ENCODE data around the gene LIPJ. TPM values are rescaled to one million over a fixed set of nuclear protein-coding genes. Genes with fewer than 3 reads are reported as not detected.
A peak's percentile ranks its signal among the peaks of the same experiment; 100 is the strongest.

LIPJ gene, protein sequence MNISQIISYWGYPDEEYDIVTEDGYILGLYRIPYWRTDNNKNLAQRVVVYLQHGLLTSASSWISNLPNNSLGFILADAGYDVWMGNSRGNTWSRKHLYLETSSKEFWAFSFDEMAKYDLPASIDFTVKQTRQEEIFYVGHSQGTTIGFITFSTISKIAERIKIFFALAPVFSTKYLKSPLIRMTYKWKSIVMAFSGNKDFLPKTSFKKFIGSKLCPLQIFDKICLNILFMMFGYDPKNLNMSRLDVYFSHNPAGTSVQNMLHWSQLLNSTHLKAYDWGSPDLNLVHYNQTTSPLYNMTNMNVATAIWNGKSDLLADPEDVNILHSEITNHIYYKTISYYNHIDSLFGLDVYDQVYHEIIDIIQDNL
- total RNA-seq (2014; rRNA removed; shearing (Covaris generic)), result not detected in 2 replicates
- not detected in 2 replicates for polyA plus RNA-seq (2015; cell fraction: cytosol; rRNA removed)
- not detected in 2 replicates for polyA plus RNA-seq (2015; cell fraction: nucleus; rRNA removed)

DNA sequence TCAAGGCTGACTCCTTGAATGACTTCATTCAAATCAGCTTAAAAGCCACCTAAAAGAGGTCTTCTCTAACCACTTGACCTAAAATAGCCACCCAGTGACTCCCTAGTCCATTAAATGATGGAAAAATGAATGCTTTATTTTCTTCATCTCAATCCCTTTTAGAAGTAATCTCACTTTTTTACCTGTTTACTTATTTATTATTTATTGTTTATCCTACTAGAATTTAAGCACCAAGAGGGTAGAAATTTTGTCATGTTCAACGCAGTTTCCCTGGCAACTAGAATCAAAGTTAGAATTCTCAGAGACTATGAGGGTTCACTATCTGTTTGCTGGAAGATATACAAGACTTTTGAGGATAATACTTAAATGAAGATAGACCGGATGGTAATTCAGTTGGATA, at the start of gene LIPJ:
LIPJ (plus strand) TSS at position 301 of the 400 bp plus-strand sequence. CDS start 3,926 bp downstream, outside the sequence.
- in situ Hi-C loops (cut with HindIII; ENCODE audit: low pct_unique_long_range_greater_than_20kb, low sequenced_read_pairs), result no loop called here
- no peak for DNase-seq (ENCODE audit: low read depth, low spot score)

DNA sequence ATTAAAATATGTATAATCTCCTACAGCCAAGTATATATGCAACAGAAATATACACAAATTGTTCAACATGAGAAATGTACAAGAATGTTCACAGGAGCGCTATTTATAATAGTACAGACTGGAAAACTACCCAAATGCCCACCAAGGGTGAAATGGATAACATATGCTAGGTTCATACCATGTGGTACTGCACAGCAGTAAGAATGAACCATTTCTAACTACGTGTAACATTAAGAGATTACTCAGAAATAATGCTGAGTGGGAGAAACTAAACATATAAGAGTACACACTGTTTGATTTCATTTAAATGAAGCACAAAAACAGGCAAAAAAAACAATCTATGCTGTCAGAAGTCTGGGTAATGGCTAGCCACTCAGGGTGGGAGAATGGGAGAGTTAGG, 49.2 kb upstream of the LIPJ start:
- in situ Hi-C loops (cut with HindIII; ENCODE audit: low pct_unique_long_range_greater_than_20kb, low sequenced_read_pairs), result no loop called here
- no peak for DNase-seq (ENCODE audit: low read depth, low spot score)

DNA sequence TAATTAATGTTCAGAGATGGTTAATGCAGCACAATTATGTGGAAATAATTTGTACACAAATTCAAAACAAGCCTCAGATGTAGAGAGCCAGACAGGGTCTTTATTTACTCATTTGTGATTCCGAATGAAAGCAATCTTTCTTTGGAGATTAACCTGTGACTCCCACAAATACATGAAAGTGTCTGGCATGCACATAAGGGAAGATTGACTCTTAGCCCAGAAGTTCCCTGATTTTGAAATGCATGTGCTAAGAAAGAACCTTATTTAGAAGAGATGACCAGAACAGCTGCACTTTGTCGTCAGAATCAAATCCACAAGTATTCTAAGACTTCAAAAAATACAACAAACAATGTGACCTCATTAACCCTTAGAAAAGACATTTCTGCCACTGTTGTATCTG, 48.5 kb upstream of the LIPJ start:
- DNase-seq (ENCODE audit: low read depth, low spot score), result peak; percentile 97
- in situ Hi-C loops (cut with HindIII; ENCODE audit: low pct_unique_long_range_greater_than_20kb, low sequenced_read_pairs), result no loop called here

DNA sequence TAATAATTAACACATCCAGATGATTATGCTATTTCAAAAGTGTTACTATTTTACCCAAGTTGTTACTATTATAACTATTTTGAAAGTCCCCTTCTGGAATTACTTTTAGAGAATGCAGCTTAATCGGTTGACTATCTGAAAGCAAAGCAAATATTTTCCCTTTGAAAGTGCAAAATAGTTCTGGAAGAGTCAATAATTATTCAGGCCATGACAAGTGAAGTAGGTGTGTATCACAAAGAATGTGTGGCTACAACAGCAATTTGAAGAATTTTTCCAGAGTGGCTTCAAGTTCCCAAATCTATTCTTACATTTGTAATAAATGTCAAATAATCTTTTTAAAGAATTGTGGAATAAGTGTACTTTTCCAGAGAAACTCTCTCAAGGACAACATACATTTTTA, 46.2 kb upstream of the LIPJ start:
- DNase-seq (ENCODE audit: low read depth, low spot score), result no peak
- in situ Hi-C loops (cut with HindIII; ENCODE audit: low pct_unique_long_range_greater_than_20kb, low sequenced_read_pairs), result no loop called here

DNA sequence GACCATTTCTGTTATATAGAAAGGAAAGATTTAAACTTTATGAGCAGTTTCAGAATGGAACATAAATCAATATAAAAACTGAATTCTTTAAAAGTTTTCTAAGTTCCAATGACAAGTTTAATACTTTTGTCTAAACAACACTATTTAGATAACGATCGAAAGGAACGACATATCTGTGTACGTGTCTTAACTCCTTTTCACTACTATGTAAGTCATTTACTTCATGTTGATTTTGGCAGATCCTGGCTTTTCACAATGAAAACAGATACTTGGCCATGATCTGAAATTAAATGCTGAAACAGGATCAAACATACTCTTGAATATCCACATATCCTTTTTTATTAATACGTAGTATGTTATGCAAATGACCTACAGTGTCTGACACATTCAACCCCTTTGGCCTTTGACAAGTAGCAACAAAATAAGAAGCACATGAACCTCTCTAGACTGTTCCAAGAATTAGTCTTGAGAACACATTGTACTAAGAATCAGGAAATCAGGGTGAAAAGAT, 45.4 kb upstream of the LIPJ start:
- DNase-seq (ENCODE audit: low read depth, low spot score), result no peak
- in situ Hi-C loops (cut with HindIII; ENCODE audit: low pct_unique_long_range_greater_than_20kb, low sequenced_read_pairs), result no loop called here

DNA sequence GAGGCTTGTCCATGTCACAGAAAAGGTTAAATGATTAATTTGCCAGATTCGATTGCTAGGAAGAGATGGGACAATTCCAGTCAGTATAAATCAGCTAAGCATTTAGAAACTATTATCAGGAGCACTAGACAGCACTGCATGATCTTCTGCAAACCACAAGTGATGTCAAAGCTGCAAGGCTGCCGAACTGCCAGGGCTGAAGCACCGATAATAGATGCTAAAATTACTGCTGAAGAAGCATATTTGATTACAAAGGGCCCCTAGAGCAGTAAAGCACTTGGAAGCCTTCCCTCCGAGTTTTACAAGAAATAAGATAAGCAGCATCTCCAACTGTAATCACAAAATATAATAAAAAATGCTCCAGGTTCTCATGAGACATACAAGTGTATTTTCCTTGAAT, 44.0 kb upstream of the LIPJ start:
- in situ Hi-C loops (cut with HindIII; ENCODE audit: low pct_unique_long_range_greater_than_20kb, low sequenced_read_pairs), result no loop called here
- DNase-seq (ENCODE audit: low read depth, low spot score), result peak; percentile 41

DNA sequence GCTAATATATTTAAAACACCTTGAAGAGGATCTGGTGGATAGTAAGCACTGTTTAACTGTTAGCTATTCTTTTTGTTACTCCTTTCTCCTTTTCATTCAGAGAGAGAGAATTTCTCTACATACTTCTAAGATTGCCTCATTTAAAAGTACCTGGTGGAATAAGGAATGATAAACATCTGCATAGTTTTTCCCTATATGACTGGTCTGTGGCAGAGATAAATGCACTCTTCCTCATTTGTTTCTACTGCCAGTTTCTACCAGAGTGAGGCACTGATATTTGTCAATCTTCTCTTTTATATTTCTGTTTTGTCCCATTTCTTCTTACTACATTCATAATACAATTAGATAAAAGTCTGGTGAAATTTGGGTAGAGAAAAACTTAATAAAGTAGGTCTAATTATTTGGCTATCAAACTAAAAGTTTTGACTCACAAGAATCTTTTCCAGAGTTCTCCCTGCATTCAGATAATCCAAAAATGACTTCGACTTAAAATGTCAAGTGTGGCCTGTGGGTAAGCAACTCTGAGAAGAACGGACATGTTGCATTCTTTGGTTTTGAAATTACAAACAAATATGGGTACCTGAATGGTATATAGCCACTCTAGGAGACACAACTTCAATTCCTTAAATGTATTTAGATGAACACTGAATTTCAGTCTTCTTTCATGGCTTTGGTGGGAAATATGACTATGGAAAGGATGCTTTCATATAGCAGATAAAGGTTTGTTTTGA, 42.3 kb upstream of the LIPJ start:
- in situ Hi-C loops (cut with HindIII; ENCODE audit: low pct_unique_long_range_greater_than_20kb, low sequenced_read_pairs), result no loop called here
- no peak for DNase-seq (ENCODE audit: low read depth, low spot score)

DNA sequence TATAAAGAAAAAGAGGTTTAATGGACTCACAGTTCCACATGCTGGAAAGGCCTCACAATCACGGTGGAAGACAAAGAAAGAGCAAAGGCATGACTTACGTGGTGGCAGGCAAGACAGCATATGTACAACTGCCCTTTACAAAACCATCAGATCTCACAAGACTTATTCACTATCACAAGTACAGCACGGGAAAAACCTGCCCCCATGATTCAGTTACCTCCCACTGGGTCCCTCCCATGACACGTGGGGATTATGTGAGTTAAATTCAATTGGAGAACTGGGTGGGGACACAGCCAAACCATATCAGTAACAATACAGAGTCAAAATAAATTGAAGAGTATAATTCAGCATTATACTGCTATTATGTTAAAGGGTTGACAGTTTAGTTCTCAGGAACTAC, 41.2 kb upstream of the LIPJ start:
- in situ Hi-C loops (cut with HindIII; ENCODE audit: low pct_unique_long_range_greater_than_20kb, low sequenced_read_pairs), result no loop called here
- peak; percentile 92 for DNase-seq (ENCODE audit: low read depth, low spot score)

DNA sequence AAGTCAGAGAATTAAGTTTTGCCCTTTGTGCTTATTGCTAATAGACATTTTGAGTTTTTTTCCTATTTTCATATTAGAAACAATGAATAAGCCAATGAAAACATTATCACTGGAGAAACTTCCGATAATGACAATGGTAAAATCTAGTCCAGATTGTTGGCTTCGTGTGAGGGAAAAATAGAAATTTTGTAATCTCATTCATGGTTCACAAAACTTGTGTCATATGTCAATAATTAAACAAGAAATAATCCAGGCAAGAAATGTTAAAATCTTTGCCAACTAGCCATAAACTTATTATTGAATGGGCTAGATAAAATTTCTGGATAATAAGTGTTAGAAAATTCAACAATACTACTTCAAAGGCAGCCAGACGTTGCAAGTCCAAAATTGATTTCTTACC, 40.1 kb upstream of the LIPJ start:
- in situ Hi-C loops (cut with HindIII; ENCODE audit: low pct_unique_long_range_greater_than_20kb, low sequenced_read_pairs), result no loop called here
- no peak for DNase-seq (ENCODE audit: low read depth, low spot score)

DNA sequence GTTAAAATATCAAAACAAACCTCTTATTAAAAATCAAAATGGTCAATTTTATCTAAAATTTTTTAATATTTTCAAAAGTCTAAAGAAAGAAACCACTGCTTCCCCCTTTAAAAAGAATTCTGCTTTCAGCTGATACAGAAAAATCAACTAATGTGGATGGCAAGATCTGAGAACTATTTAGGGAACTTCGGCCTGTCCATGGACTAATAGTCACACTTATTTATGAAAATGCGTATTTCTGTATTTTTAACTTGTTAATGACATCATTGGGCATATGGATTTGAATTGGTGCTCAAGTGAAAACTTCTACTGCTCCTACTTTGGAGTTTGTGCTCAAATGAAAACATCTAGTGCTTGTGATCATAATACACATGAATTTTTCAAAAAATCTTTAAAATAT, 35.3 kb upstream of the LIPJ start:
- no peak for DNase-seq (ENCODE audit: low read depth, low spot score)
- in situ Hi-C loops (cut with HindIII; ENCODE audit: low pct_unique_long_range_greater_than_20kb, low sequenced_read_pairs), result no loop called here

DNA sequence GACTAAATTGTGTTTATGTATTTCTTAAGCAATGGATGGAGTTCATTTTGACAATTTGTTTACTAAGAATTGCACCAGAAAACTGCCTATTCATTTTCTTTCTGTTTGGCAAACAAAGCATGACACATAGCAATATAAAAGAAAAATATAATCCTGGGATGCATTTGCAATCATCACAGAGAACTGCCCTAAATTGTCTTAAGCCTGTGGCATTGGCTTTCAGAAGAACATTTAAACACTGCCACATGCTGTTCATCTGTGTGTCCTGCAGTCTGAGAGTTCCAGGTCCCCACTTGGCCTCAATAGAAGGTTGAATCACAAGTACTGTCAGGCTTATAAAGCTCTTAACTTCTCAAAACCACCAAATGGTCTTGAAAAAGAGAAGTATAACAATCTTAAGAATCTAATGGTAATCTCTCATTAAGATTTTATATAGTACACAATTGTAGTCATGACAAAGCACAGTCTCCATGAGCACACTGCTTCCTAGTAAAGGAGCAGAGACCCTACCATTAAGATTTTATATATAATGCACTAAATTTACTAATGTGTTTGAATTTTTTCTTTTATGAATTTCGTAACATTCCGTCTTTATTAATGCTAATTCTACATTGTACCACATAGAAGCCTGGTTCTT, 33.3 kb upstream of the LIPJ start:
- peak; percentile 73 for DNase-seq (ENCODE audit: low read depth, low spot score)
- in situ Hi-C loops (cut with HindIII; ENCODE audit: low pct_unique_long_range_greater_than_20kb, low sequenced_read_pairs), result no loop called here

DNA sequence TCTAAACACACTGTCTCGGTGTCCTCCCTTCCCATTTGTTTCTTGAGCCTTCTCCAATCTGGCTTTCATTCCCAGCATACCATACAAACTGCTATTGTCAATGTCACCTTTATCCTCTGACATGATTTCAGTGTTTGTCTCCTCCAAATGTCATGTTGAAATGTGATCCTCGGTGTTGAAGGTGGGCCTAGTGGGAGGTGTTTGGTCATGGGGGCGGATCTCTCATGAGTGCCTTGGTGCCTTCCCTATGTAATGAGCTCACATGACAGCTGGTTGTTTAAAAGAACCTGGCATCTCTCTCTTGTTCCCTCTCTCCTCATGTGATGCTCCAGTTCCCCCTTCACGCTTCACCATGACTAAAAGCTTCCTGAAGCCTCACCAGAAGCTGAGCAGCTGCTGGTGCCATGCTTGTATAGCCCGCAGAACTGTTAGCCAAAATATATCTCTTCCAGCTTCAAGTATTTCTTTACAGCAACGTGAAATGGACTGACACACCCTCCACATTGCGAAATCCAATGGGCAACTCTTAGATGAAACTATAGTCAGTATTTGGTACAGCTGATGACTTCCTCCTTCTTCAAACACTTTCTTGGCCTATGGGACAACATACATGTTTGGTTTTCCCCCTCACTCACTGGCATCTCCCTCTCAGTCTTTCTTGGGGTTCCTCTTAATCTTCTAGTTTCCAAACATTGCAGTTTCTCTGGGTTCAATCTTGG, 31.2 kb upstream of the LIPJ start:
- no peak for DNase-seq (ENCODE audit: low read depth, low spot score)
- in situ Hi-C loops (cut with HindIII; ENCODE audit: low pct_unique_long_range_greater_than_20kb, low sequenced_read_pairs), result no loop called here

DNA sequence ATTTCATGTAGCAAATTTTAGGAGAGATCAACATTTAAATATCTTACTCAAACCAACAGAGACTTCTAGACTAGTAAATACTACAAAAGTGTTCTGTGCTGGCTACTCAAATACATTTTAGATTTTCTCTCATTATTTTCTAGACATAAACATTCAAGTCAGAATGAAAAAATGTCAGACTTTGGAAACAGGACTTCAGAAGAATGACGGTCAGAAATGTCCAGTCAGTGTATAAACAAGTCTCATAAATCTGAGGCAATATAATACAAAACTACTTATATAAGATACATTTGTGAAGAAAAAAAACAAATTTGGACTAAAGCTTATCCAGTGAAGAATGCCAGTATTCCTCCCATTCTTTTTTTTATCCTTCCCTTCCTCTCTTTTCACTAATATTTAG, 29.3 kb upstream of the LIPJ start:
- no peak for DNase-seq (ENCODE audit: low read depth, low spot score)
- in situ Hi-C loops (cut with HindIII; ENCODE audit: low pct_unique_long_range_greater_than_20kb, low sequenced_read_pairs), result no loop called here

DNA sequence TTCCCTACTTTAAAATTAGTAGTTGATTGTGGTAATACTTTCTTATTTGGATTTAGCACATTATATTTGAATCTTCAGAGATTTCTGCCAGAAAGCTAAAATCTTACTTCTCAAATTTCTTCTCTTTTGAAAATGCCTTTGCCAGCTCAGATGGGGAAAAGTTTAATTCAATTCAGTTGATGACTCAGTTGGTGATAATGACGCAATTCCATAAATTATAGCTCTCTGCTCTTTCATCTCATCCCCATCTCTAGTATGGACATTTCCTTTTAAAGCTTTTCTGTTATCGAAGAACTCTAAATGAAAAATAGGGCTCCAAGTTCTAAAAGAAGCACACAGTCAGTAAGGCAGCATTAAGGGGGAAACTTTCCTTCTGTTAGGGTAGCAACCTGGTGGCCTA, 28.9 kb upstream of the LIPJ start:
- DNase-seq (ENCODE audit: low read depth, low spot score), result no peak
- in situ Hi-C loops (cut with HindIII; ENCODE audit: low pct_unique_long_range_greater_than_20kb, low sequenced_read_pairs), result no loop called here

DNA sequence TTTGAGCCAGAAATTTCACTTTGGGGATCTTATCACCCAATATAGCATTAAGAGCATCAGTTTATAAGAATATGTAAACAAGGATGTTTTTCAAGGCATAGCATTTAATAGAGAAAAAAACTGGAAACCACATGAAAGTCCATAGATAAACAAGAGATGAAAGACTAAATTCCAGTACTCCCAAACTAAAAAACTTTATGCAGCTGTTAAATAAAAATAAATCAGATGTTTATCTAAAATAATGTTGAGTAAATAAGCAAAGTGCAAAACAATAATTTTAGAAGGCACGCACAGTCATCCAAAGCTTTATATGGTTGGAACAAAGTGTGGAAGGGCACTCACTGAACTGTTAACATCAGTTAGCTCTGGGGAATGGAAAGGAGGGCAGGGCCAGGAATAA, 24.4 kb upstream of the LIPJ start:
- DNase-seq (ENCODE audit: low read depth, low spot score), result no peak
- in situ Hi-C loops (cut with HindIII; ENCODE audit: low pct_unique_long_range_greater_than_20kb, low sequenced_read_pairs), result no loop called here

DNA sequence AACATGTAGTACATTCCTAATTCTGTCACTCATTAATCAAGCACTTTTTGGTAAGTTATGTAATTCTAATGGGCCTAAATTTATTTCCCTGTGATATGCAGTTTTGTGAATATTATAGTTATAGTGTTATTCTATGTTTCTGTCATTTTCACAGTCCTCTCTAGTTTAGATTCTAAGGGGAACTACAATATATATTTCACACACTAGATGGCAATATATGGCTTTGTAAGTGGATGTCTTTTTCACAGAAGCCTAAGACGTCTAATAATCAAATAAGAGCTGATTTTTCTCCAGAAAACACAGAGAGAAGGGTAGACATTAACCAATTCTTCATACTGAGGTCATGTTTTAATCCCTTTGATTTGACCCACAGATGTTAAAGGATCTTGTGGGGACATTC, 21.5 kb upstream of the LIPJ start:
- in situ Hi-C loops (cut with HindIII; ENCODE audit: low pct_unique_long_range_greater_than_20kb, low sequenced_read_pairs), result no loop called here
- DNase-seq (ENCODE audit: low read depth, low spot score), result peak; percentile 50

DNA sequence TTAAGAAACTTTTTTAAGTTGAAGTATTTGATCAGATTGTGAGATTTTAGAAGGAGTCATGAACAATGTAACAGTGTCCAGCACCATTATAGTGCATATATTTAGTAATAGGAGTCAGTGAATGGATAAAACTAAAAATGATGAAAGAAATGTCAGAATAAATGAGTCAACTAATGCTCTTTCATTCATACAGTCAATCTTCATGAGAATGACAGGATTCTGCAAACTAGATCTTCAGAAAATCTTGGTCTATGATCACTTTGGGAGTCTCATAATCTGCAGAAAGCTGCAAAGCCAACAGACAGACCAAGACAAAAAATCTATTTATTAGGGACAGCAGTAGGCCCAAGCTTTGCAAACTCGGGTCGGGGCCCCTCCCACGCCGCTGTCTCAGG, 4.2 kb upstream of the LIPJ start:
- in situ Hi-C loops (cut with HindIII; ENCODE audit: low pct_unique_long_range_greater_than_20kb, low sequenced_read_pairs), result no loop called here
- DNase-seq (ENCODE audit: low read depth, low spot score), result no peak

Measured in SK-MEL-5 (cell line).